WTC11 (cell line): Measurements from ENCODE around the gene GPR39.

Experiments used
- CBFB ChIP-seq: sonication (generic); formaldehyde crosslinking; IDR thresholded peaks from 2 replicates; pipeline ENCODE4 v1.8.1; 2022; ENCODE audit warnings: mild to moderate bottlenecking, low read depth, missing genetic modification reagents
- ETV6 ChIP-seq: sonication (generic); formaldehyde crosslinking; IDR thresholded peaks from 2 replicates; pipeline ENCODE4 v1.8.1; 2022; ENCODE audit warnings: mild to moderate bottlenecking, missing genetic modification reagents
- KAT7 ChIP-seq: sonication (generic); formaldehyde crosslinking; IDR thresholded peaks from 2 replicates; pipeline ENCODE4 v1.8.1; 2023; ENCODE audit warnings: missing genetic modification reagents, mild to moderate bottlenecking, borderline replicate concordance
- ZBTB21 ChIP-seq: sonication (generic); formaldehyde crosslinking; IDR thresholded peaks from 2 replicates; pipeline ENCODE4 v1.8.1; 2023; ENCODE audit warnings: mild to moderate bottlenecking, missing genetic modification reagents, borderline replicate concordance
- TF ChIP-seq, protein P1 (sequence below): fragments of 200-600 bp; IDR thresholded peaks from 2 replicates; pipeline ENCODE4 v1.8.0; 2022; ENCODE audit warnings: antibody characterized with exemption
- TF ChIP-seq, protein P2 (sequence below): sonication (generic); formaldehyde crosslinking; IDR thresholded peaks from 2 replicates; pipeline ENCODE4 v1.8.0; 2022; ENCODE audit warnings: mild to moderate bottlenecking, missing genetic modification reagents
- TF ChIP-seq, protein P3 (sequence below): sonication (generic); formaldehyde crosslinking; IDR thresholded peaks from 2 replicates; pipeline ENCODE4 v1.8.1; 2023; ENCODE audit warnings: mild to moderate bottlenecking, missing genetic modification reagents
- TF ChIP-seq, protein P4 (sequence below): sonication (generic); formaldehyde crosslinking; IDR thresholded peaks from 2 replicates; pipeline ENCODE4 v1.8.0; 2023; ENCODE audit warnings: missing genetic modification reagents
- TF ChIP-seq, protein P5 (sequence below): sonication (generic); formaldehyde crosslinking; IDR thresholded peaks from 2 replicates; pipeline ENCODE4 v1.8.1; 2023; ENCODE audit warnings: mild to moderate bottlenecking, missing genetic modification reagents
- TF ChIP-seq, protein P6 (sequence below): sonication (generic); formaldehyde crosslinking; IDR thresholded peaks from 2 replicates; pipeline ENCODE4 v1.8.1; 2023; ENCODE audit warnings: mild to moderate bottlenecking, moderate library complexity, missing genetic modification reagents

DNA sequence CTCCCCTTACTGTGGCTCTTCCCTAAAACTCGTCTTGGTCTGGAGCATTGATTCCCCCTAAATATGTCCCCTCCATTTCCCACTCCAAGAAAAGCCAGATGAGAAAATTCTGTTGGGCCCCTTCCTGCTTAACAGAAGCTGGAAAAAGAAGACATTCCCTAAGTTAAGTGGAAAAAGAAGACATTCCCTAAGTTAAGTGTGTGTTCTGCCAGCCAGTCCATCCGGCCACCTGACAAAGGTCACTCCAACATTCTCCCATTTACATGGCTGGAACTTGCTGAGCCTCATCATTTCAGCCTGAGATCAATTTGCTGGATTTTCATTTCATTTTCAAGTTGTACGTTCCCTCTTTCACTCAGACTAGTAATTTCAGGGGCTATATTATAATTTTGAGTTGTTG lies 201.4 kb downstream of the GPR39 start:
- TF ChIP-seq, protein P1, sequence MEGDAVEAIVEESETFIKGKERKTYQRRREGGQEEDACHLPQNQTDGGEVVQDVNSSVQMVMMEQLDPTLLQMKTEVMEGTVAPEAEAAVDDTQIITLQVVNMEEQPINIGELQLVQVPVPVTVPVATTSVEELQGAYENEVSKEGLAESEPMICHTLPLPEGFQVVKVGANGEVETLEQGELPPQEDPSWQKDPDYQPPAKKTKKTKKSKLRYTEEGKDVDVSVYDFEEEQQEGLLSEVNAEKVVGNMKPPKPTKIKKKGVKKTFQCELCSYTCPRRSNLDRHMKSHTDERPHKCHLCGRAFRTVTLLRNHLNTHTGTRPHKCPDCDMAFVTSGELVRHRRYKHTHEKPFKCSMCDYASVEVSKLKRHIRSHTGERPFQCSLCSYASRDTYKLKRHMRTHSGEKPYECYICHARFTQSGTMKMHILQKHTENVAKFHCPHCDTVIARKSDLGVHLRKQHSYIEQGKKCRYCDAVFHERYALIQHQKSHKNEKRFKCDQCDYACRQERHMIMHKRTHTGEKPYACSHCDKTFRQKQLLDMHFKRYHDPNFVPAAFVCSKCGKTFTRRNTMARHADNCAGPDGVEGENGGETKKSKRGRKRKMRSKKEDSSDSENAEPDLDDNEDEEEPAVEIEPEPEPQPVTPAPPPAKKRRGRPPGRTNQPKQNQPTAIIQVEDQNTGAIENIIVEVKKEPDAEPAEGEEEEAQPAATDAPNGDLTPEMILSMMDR, result no peak
- TF ChIP-seq, protein P2, sequence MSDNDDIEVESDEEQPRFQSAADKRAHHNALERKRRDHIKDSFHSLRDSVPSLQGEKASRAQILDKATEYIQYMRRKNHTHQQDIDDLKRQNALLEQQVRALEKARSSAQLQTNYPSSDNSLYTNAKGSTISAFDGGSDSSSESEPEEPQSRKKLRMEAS (CRISPR knock-in tag), result no peak
- TF ChIP-seq KAT7 (CRISPR knock-in tag), result no peak
- TF ChIP-seq, protein P3, sequence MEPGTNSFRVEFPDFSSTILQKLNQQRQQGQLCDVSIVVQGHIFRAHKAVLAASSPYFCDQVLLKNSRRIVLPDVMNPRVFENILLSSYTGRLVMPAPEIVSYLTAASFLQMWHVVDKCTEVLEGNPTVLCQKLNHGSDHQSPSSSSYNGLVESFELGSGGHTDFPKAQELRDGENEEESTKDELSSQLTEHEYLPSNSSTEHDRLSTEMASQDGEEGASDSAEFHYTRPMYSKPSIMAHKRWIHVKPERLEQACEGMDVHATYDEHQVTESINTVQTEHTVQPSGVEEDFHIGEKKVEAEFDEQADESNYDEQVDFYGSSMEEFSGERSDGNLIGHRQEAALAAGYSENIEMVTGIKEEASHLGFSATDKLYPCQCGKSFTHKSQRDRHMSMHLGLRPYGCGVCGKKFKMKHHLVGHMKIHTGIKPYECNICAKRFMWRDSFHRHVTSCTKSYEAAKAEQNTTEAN, result no peak
- TF ChIP-seq, protein P4, sequence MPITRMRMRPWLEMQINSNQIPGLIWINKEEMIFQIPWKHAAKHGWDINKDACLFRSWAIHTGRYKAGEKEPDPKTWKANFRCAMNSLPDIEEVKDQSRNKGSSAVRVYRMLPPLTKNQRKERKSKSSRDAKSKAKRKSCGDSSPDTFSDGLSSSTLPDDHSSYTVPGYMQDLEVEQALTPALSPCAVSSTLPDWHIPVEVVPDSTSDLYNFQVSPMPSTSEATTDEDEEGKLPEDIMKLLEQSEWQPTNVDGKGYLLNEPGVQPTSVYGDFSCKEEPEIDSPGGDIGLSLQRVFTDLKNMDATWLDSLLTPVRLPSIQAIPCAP (CRISPR knock-in tag), result no peak
- no peak for TF ChIP-seq ZBTB21 (CRISPR knock-in tag)
- TF ChIP-seq, protein P5, sequence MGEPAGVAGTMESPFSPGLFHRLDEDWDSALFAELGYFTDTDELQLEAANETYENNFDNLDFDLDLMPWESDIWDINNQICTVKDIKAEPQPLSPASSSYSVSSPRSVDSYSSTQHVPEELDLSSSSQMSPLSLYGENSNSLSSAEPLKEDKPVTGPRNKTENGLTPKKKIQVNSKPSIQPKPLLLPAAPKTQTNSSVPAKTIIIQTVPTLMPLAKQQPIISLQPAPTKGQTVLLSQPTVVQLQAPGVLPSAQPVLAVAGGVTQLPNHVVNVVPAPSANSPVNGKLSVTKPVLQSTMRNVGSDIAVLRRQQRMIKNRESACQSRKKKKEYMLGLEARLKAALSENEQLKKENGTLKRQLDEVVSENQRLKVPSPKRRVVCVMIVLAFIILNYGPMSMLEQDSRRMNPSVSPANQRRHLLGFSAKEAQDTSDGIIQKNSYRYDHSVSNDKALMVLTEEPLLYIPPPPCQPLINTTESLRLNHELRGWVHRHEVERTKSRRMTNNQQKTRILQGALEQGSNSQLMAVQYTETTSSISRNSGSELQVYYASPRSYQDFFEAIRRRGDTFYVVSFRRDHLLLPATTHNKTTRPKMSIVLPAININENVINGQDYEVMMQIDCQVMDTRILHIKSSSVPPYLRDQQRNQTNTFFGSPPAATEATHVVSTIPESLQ (CRISPR knock-in tag), result no peak
- TF ChIP-seq CBFB (CRISPR knock-in tag), result no peak
- TF ChIP-seq ETV6 (CRISPR knock-in tag), result no peak
- TF ChIP-seq, protein P6, sequence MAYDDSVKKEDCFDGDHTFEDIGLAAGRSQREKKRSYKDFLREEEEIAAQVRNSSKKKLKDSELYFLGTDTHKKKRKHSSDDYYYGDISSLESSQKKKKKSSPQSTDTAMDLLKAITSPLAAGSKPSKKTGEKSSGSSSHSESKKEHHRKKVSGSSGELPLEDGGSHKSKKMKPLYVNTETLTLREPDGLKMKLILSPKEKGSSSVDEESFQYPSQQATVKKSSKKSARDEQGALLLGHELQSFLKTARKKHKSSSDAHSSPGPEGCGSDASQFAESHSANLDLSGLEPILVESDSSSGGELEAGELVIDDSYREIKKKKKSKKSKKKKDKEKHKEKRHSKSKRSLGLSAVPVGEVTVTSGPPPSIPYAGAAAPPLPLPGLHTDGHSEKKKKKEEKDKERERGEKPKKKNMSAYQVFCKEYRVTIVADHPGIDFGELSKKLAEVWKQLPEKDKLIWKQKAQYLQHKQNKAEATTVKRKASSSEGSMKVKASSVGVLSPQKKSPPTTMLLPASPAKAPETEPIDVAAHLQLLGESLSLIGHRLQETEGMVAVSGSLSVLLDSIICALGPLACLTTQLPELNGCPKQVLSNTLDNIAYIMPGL (CRISPR knock-in tag), result no peak
